HG03439 (cell line): ENCODE data around the gene ERCC8.
A peak's percentile ranks its signal among the peaks of the same experiment; 100 is the strongest.
"Not testable (repeated sequence)": the region's sequence is repeated elsewhere in the genome, so short reads cannot be mapped to it uniquely, and the experiment has no call there.

Experiments used
- ATAC-seq: cut with Tn5 transposase; IDR thresholded peaks from one replicate; pipeline ENCODE4 v1.9.1; 2021; ENCODE audit warnings: mild to moderate bottlenecking, moderate library complexity; ENCODE audit not compliant: unreplicated experiment

The ERCC8 gene

DNA sequence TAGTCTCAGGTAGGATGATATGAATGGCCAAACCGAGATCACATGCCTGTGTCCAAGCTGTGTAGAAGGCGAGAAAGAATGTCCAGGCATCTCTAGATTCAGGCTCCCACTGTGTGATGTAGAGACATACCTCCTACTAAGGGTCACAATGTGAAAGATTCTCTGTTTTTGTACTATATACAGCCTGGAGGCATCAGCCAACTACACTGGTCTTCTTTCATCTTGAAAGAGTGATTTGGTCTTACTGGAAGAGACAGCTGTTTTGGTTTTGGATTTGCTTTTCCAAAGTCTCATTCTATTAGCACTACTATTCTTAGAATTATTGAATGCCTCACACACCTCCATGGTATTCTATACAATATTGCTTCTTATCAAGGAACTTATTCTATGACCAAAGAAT, 26.4 kb downstream of the ERCC8 start:
- ATAC-seq: no peak

GRCh38 chr5:60916646-60917045, 28.2 kb downstream of the ERCC8 start:
- ATAC-seq: no peak

DNA sequence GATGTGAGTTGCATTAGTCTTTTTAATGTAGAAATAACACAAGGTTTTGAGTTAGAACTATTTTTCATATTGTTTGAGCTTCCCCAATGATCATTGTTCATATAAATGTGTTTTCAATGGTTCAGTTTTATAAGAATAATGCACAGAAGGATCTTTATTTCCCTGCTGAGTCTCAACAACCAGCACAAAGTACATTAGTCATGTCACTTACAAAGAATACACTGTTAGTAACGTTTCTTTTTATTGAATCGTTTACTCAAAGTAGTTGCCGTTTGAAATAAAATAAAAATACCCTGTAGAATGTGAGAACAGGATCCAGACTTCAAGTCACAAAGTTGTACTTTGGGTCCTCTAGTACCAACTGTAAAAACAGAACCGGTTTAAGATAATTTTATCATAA, 41.5 kb downstream of the ERCC8 start:
- ATAC-seq: no peak

GRCh38 chr5:60896991-60897390, 47.9 kb downstream of the ERCC8 start:
- no peak for ATAC-seq

- ATAC-seq: no peak
These were observed 51.3 kb downstream of the ERCC8 start for GRCh38 chr5:60893521-60893920.

- no peak for ATAC-seq
These were observed 53.2 kb downstream of the ERCC8 start for GRCh38 chr5:60891667-60892066.

DNA sequence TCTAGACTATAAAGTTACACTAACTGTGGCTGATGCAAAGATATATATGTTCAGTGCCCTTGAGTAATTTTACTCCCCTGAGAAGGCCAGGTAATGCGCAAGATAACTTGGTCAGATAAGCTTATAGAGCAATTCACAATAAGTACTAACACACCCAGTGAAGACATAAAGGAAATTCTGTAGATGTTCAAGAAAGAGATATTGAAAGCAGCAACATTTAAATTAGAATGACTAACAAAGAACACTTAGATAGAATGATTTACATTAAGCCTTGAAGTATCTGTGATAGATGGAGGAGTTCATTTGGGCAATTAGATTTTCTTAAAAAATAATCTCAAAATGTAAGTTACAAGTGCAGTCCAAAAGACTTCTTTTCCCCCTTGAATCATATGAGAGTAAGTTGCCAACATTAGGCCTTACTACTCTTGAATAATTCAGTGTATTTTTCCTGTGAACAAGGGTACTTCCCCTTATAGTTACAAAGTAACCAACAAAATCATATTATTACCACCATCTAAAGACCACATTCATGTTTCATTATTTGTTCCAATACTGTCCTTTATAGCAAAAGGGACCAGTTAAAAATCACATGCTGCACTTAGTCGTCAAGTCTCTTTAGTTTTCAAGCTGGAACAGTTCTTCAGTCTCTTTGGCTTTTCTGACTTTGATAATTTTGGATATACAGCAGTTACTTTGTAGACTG, 56.4 kb downstream of the ERCC8 start:
- no peak for ATAC-seq

- no peak for ATAC-seq
These were observed 57.1 kb downstream of the ERCC8 start for GRCh38 chr5:60887746-60888145.

DNA sequence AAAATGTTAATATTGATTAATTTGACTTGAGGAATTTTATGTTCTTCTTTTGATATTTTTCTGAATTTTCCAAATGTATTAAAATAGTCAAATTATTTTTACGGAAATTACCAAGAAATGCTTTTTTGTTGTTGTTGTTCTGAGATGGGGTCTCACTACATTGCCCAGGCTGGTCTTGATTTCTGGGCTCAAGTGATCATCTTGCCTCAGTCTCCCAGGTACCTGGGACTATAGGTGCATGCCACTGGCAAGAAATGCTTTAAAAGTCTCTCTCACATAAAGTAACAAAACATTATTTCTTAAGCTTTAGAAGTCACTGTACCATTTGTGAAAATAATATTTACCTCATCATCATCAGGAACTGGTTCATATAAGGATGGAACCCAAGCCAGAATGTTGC, 57.8 kb downstream of the ERCC8 start:
- no peak for ATAC-seq

GRCh38 chr5:60886158-60886557, 58.7 kb downstream of the ERCC8 start:
- ATAC-seq: no peak

DNA sequence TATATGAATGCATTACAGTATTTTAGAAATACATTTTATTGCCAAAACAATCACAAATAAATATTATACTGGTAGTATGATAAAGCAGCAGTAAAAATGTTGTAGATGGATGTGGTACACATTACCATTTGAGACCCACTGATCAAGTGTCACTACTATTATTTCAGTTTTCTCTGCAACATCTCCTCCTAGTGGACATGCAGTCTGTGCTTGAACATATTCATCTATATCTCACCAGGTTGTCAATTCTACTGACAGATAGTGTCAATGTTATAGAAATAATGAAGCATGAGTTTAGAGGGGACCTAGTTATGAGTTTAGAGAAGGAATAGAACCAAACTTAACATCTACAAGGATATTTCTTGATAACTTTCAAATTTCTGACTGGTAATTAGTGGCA, 61.6 kb downstream of the ERCC8 start:
- ATAC-seq: no peak

DNA sequence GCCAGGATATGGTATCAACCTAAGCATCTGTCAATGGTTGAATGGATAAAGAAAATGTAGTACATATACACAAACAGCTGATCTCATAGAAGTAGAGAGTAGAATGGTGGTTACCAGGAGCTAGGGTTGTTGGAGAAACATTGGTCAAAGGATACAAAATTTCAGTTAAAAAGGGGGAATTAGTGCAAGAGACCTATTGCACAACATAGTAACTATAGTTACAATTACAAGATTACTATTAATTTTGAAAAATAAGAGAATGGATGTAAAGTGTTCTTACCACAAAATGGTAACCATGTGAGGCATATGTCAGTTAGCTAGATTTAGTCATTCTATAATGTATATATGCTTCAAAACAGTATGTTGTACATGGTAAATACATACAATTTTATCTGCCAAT, 72.0 kb downstream of the ERCC8 start:
- no peak for ATAC-seq

GRCh38 chr5:60870857-60871256, 74.0 kb downstream of the ERCC8 start:
- ATAC-seq: no peak

DNA sequence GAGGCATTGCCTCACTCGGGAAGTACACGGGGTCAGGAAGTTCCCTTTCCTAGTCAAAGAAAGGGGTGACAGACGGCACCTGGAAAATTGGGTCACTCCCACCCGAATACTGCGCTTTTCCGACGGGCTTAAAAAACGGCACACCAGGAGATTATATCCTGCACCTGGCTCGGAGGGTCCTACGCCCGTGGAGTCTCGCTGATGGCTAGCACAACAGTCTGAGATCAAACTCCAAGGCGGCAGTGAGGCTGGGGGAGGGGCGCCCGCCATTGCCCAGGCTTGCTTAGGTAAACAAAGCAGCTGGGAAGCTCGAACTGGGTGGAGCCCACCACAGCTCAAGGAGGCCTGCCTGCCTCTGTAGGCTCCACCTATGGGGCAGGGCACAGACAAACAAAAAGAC, 84.3 kb downstream of the ERCC8 start:
- ATAC-seq: not testable (repeated sequence)

GRCh38 chr5:60856066-60856465, 88.8 kb downstream of the ERCC8 start:
- ATAC-seq: no peak

DNA sequence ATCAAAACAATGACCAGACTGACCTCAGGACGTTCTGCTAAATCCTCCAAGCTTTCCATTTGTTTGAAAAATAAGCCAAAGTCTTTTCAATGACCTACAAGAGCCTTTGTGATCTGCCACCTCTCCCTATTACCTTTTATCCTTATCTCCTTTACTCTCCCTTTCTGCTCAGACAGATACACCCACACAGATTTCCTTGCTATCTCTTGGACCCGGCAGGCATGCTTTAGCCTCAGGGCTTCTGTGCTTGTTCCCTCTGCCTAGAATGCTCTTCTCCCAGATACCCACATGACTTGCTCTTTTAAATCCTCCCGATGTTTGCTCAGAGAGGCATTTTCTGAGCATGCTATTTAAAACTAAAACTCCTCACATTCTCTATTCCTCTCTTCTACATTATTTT, 91.9 kb downstream of the ERCC8 start:
- ATAC-seq: no peak

DNA sequence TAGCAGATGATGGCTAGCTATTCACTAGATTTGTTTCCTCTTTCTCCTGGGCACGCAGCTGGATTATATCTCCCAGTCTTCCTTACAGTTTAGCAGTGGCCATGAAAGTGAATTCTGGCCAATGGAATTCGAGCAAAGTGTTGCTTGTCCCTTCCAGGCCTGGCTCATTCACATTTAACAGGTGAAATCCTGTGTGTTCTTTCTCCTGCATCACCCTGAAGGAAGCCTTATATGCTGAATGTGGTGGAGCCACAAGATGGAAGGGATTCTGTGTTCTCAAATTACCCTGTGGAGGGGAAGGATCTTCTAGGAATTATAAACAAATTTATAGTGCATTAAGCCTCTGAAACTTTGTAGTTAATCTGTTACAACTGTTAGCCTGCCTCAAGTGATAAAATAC, 92.6 kb downstream of the ERCC8 start:
- no peak for ATAC-seq

- no peak for ATAC-seq
These were observed 93.2 kb downstream of the ERCC8 start for GRCh38 chr5:60851626-60852025.

DNA sequence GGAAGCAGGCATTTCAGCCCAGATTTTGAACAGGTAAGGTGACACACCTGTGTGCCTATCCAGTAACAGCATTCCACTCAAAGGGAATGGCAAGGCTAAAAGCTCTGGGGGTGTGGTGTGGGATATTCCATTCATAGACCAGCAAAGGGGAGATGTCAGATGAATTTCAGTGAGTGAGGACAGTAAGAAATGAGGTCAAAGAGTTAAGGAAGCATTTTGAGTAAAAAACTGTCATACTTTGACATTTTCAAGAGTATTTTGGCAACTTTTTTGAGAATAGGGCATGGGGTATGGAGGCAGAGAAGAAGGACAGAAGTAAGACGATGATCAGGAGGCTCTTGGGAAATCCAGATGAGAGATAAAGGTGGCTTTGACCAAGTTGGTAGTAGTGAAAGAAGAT, 98.6 kb downstream of the ERCC8 start:
- no peak for ATAC-seq

- peak; percentile 91 for ATAC-seq
These were observed 100.6 kb downstream of the ERCC8 start, which contains the start of gene ELOVL7 for GRCh38 chr5:60843936-60844905. ELOVL7 (minus strand) TSS chr5:60844269; CDS start chr5:60787397, 56,872 bp downstream.

GRCh38 chr5:60843386-60843935, 101.4 kb downstream of the ERCC8 start:
- peak; percentile 22 for ATAC-seq
